GM18508 (cell line): ENCODE measurements around the gene VWA5B1.

Experiments used
- ATAC-seq: cut with Tn5 transposase; IDR thresholded peaks from one replicate; pipeline ENCODE4 v1.9.1; 2021; ENCODE audit warnings: moderate number of reproducible peaks; ENCODE audit not compliant: insufficient read depth, unreplicated experiment

VWA5B1 gene

DNA sequence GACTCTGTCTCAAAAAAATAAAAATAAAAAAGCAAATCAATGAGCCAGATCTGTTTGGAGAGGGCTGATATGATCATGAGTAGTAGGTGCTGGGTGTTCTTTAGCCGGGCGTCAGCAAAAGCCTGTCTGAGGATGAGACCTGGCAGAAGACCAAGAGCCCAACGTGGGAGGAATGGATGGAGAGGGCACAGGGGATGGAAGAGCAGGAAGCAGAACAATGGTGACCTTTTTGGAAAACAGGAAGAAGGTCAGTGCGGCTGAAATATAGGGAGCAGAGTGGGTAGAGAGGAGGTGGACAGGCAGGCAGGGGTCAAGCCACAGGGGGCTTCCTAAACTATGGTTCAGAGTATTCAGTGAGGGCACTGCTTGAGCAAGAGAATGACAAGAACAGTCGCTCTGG, 30.9 kb downstream of the VWA5B1 start:
- ATAC-seq = no peak

DNA sequence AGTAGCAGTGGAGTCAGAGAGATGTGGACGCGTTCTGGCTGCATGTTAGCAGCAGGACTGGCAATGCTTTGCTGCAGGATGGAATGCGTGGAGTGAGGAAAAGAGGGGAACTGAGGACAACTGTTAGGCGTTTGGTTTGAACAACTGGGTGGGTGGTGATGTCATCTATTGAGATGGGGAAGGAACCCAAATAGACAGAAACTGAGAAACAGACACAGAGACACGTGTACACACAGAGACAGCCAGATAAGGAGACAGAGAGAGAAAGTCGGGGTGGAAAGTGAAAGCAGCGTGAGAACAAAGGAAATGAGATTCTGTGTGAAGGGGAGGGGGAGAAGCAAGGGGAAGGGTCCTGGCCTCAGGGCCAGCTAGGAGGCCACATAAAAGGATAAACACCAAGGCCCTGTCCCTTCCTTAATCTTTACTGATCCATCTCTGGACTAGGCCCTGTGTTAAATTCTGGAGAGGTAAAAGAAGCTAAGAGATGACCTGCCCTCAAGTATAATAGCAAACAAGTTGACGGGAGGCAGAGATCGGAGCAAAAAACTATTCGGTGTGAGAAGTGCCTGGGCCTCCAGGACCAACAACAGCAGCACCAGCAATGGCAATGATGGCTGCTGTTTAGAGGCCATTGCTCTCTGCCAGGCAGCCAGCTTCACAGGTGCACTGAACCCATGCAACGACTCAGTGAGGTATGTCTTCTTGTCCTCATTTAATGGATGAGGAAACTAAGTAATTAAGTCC, 31.6 kb downstream of the VWA5B1 start:
- no peak for ATAC-seq

DNA sequence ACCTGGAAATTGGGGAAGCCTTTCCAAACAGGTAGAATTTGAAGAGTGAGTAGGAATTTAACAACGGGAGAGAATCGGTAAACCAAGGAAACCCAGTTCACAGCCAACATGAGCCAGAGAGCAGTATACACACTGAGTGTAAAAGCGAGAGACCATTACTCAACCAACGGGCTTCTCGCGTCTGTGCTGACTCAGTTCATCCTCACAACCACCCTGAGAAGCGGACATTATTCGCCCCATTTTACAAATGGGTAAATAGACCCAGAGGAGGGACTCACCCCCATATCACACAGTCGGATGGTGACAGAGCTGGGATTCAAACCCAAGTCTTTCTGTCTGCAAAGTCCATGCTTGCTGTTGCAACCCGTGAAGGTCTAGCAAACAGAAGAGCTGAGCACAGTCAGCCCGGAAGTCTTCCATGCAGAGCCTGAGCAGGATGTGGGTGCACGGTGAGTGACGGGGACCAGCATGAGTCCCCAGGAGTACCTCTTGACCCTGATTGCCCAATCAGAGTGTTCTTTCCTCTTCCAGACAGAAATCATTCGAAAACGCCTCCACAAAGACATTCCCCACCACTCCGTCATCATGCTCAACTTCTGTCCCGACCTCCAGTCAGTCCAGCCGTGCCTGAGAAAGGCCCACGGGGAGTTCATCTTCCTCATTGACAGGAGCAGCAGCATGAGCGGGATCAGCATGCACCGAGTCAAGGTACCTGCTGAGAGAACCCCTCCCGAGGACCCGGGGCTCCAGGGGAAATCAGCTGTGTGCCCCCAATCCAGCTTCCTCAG, 32.3 kb downstream of the VWA5B1 start:
- ATAC-seq = no peak

DNA sequence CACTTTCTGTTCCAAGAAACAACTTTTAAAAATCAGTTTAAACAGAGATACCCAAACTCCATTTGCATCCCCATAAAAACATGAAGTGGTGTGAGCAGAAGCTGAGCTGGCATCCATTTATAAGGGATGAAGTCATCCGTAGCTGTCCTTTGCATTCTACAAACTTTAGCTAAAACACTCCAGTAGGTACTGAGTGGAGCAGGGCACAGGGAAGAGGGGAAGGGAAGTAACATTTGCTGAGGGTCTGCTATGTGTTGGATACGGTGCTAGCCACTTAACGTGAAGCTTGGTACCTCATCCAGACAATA, 32.9 kb downstream of the VWA5B1 start:
- no peak for ATAC-seq

DNA sequence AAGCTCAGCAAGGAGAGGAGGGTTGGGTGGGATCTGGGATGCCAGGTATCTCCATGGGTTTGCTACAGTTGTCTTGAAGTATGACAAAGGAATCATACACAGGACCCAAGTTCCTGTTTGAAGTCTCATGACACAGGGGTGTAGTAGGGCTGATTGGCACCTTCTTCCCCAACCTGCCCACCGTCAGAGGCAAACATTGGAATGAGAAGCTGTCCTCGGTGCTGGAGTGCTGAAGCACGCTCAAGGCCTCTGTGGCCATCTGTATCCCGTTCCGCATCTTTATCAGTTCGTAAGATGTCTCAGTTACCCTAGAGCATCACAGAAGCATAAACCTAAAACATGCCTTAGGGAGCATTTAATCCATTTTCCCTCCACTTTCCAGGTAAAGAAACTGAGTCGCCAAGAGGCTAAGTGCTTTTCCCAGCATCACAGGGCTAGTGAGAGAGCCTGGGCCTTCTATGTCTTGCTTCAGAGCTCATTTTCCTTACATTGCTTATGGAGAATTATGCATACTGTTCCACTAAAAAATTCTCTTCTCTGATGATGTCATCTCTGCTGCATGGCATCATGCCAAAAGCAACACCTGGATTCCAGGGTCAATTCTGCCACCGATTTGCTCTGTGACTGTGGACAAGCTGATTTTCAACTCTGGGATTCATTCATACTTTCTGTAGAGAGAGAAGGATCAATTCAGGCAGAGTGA, 34.2 kb downstream of the VWA5B1 start:
- ATAC-seq = no peak

- ATAC-seq = no peak
Observed at GRCh38 chr1:20325407-20325843, 34.8 kb downstream of the VWA5B1 start.

DNA sequence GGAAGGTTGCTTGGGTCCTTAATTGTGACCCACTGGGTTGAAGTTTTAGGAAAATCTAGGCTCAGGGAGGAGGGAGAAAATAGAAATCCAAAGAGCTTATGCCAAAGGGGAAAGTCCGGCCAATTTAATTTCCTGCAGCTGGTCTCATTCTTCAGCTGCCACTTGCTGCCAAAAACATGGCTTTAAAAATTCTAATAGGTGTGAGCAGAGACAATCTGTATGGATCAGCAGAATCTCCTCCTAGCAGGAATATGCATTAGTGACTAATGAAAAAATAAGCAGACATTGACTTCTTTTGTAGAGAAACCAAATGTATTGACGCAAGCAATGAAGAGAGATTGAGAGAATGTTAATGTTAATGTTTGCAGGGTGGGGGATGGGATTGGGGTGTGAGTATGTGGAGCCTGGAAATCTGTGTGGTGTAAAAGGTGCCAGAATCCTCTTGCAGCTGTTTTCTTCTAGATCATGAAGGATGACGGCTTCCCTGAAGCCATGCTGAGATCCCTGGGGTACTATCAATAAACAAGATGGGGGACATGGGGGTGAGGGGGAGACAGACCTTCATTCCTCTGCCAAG, 35.3 kb downstream of the VWA5B1 start:
- ATAC-seq = no peak

- ATAC-seq = no peak
Observed at GRCh38 chr1:20327467-20327866, 36.8 kb downstream of the VWA5B1 start.

DNA sequence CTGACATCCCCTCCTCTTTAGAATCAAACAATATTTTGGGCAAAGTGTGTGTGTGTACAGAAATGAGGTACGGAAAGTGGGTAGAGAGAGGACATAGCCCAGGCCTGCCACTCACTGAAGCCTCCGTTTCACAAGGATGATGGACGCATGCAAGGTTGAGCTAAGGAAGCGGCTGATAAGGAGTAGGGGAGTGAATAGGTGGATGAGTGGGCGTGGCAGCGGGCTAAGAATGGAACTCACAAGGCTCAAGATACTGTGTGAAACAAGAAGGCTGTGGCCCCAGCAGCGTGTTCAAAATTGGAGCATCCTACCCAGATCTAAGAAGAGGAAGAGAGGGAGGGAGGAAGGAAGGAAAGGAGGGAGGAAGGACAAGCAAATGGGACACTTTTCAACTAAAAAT, 37.5 kb downstream of the VWA5B1 start:
- no peak for ATAC-seq

- ATAC-seq = no peak
Observed at GRCh38 chr1:20329793-20330542, 39.3 kb downstream of the VWA5B1 start.

GRCh38 chr1:20334103-20334502, 43.4 kb downstream of the VWA5B1 start:
- ATAC-seq = no peak

GRCh38 chr1:20336105-20336605, 45.5 kb downstream of the VWA5B1 start:
- ATAC-seq = no peak

DNA sequence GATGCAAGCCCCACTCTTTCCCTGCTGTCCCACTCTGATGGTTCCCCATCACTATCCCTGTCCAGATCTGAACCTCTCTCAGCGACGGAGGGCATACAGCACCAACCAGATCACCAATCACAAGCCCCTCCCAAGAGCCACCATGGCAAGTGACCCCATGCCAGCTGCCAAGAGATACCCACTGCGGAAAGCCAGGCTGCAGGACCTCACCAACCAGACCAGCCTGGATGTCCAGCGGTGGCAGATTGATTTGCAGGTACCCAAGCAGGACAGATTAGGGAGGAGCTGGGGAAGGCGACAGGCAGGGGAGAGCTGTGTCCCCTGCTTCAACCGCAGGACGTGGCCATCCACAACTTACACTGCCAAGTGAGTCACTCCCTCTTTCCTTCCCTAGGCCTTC, 46.9 kb downstream of the VWA5B1 start:
- no peak for ATAC-seq

DNA sequence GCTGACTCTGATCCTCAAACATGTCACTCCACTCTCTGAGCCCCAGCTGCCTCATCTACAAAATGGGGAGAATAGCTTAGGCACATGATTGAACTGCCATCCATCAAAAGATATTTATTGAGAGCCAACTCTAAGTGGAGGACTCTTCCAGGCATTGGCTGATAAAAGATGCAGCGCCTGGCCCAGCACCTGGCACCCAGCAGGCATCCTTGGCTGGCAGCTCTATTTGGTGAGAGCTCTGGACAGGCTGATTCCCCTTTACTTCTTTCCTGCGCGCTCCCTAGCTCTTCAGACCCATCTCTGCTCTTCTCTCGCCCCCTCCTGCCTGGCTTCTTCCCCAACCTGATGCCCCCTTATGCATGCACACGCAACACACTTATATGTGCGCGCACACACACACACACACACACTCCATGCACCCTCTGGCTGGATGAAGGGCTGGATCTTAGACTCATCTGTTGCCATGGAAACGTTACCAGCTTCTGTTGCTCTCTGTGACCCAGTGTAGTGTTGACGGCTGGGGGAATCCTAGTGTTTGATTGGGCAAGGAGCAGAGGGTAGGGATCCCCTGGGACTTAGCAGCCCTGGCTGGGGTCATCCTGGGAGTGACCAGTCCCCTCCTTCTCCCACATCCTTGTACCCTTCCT, 49.3 kb downstream of the VWA5B1 start:
- no peak for ATAC-seq

DNA sequence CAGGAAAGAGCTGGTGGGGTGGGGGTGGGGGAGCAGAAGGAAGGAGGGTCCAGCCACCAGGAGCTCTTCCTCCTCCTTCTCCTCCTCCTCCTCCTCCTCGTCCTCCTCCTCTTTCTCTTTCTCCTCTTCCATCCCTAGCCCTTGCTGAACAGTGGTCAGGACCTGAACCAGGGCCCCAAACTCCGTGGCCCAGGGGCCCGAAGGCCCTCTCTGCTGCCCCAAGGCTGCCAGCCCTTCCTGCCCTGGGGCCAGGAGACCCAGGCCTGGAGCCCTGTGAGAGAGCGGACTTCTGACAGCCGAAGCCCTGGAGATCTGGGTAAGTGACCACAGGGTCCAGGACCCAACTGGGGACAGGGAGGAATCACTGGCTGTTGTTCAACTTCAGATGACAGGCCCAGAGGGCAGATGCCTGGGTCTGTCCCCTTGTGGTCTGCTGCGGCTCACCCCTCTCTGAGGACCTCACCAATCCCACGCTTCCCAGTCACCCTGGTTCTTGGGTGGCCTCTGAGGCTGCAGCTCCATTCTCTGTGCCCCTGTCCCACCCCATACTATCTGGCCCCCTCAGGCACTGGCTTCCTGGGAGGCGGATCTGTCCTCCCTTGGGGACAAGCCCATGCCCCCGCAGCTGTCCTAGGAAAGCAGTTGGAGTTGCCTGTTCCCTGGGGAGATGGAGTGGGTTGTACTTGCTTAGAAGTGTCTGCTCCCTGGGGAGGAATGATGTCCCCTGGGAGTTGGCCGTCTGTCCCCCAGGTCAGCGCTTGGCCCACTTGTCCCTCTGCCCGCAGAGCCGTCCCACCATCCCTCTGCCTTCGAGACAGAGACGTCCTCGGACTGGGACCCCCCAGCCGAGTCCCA, 51.8 kb downstream of the VWA5B1 start:
- no peak for ATAC-seq

- no peak for ATAC-seq
Observed at GRCh38 chr1:20343149-20343937, 52.7 kb downstream of the VWA5B1 start.

DNA sequence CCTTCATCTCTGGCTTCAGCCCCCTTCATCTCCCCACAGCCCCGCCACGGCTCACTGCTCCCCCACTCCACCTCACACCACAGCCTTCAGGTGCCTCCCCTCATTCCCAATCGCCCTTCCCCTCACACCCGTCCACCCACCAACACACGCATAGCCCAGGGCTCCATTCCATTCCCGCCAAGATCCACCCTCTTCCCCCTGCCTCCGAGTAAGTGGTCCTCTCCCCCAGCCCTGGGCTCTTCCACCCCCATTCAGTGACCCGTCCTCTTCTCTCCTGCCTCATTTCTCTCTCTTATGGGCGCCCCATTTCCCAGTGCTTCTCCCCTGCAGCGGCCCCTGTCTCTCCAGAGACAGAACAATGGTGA, 53.2 kb downstream of the VWA5B1 start:
- ATAC-seq = no peak

DNA sequence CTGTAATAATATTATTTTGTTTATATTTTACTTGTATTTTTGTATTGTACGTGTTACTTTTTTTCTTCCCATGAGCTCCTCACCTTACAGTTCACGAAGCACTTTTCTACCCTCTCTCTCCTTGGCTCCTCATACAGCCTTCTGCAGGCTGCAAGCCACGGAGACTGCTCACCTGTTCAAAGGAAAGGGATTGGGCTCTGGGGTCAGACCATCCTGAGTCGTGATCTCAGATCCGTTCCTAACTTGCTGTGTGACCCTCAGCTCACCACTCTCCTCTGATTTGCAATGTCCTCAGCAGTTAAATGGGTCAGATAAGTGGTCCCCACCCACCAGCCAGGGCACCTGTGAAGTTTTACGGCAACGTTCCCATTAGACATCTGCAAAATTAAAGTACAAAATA, 54.1 kb downstream of the VWA5B1 start:
- ATAC-seq = no peak
